DND-41 (cell line): ENCODE results near the gene FEZF2.

Experiments used
- CTCF ChIP-seq: IDR thresholded peaks from 2 replicates; pipeline ENCODE4 v1.5.1; 2012; ENCODE audit warnings: borderline replicate concordance, low read length, moderate library complexity, mild to moderate bottlenecking; ENCODE audit not compliant: poor library complexity, severe bottlenecking; ENCODE audit errors: extremely low read depth
- EZH2 ChIP-seq: IDR thresholded peaks from 3 replicates; pipeline ENCODE4 v1.6.1; 2012; ENCODE audit warnings: borderline replicate concordance, low read depth, mild to moderate bottlenecking, moderate library complexity, low read length, inconsistent platforms; ENCODE audit not compliant: severe bottlenecking

DNA sequence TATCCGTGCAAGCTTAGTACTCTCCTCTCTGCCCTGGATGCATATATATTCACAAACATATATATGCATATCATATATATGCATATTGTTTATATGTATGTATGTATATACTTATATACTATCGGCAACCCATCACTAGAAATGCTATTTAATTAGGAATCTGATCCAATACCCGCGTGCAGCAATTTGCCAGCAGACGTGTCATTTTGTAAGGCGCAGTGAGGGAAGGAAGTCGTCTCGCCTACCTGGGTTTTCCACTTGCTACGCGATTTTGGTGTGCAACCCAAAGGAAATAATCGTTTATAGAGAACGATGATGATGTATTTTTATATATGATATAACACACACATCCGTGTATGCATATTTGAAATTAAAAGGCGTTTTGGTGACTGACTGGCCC, 5.6 kb upstream of the FEZF2 start:
- no peak for TF ChIP-seq CTCF
- TF ChIP-seq EZH2, result no peak
